GM18517 (cell line): ENCODE data around the gene LAMA4.
A peak's percentile ranks its signal among the peaks of the same experiment; 100 is the strongest.

Experiments used
- ATAC-seq: cut with Tn5 transposase; IDR thresholded peaks from one replicate; pipeline ENCODE4 v1.9.1; 2021; ENCODE audit warnings: mild to moderate bottlenecking, moderate library complexity; ENCODE audit not compliant: unreplicated experiment

LAMA4 gene

GRCh38 chr6:112253841-112254816 is at the start of gene LAMA4:
Gene LAMA4 (minus strand): TSS chr6:112254567. CDS start chr6:112254150, 417 bp downstream.
- no peak for ATAC-seq

DNA sequence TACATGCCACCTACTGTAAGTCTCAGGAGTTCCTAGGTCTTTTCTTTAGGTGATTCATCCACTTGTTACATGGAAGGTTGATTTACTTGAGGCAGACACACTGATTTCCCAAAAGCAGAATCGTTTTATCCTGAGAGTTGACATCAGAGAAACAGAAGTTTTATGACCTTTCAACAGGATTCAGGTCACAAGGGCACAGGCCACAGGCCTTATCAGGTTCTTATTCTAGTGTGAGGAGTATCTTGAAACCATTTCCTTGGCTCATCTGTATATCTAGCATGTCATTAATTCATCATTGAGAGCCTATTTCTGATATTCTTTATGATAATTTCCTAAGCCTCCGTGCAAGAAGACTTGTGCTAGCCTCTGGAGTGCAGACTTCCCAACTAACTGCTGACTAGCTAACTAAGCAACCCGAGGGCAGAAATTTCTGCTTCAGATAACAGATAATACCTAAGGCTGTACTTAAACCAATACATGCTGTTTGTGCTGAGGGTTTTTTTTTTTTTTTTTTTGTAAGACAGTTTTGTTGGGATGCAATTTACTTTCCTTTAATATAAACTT is 47.9 kb upstream of the LAMA4 start:
- no peak for ATAC-seq

DNA sequence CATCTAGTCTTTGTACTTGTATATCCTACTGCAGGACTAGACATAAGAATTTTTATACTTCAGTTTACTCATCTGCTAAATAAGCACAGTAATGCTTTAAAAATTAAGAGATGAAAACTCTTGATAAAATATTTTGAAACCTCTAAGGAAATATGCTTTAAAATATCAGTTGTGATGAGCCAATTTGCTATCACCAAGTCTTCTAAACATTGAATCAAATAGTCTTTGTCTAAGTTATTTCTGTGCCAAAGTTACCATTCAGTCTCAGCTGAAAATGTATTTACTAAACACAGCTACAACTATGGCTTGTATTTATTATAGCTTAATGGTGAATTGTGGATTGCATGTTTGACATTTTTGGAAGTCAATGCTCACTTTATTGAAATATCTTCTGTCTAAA is 46.5 kb upstream of the LAMA4 start:
- no peak for ATAC-seq

- no peak for ATAC-seq
Observed at GRCh38 chr6:112298816-112299281, 44.5 kb upstream of the LAMA4 start.

DNA sequence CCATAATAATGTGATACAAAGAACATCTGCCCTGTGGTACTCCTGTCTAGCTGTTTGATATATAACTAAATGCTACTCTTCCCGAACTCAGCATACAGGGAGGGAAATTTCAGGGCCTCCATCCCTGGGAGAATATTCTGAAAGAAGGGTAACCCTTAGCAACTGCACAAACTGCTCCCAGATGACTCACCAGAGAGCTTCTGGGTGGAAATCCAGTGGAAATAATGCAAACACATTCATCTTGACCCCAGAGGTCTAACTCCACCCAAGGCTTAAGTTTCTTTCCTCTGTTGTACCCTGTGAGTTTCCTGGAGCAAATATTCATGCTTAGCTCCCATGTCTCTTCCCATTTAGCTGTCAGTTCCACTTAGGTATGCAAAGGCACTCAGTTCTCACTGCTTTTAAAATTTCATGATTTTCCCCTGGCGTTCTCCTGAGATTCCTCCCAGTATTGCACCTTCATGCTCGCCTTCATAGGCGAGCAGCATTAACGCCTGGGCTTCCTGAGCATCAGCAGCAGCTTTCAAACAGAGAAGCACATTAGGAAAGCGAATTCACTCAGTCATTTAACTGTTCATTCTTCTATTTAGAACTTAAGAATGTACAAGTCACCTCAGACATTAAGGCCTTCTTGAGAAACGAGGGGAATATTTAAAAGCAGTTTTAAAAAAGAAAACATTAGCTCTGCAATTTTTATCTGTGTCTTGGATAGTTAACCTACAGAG is 43.8 kb upstream of the LAMA4 start:
- no peak for ATAC-seq

DNA sequence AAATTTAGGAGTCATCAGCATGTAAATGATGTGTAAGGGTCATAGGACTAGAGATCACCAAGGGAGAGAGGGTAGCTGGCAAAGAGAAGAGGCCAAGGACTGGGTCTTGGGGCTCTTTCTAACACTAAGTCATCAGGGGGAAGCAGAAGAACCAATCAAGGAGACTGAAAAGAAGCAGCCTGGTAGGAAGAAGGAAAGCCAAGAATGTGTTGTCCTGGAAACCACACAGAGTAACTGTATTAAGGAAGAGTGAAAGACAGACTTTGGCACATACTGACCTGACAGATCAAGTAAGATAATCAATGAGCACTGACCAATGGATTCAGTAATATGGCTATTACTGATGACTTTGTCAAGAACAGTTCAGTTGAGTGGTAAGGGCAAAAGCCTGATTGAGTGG is 42.3 kb upstream of the LAMA4 start:
- ATAC-seq = no peak

GRCh38 chr6:112296122-112296521 is 41.8 kb upstream of the LAMA4 start:
- ATAC-seq = no peak

- no peak for ATAC-seq
Observed at GRCh38 chr6:112291161-112291762, 36.9 kb upstream of the LAMA4 start.

- no peak for ATAC-seq
Observed at GRCh38 chr6:112289038-112289566, 34.7 kb upstream of the LAMA4 start.

GRCh38 chr6:112288475-112288874 is 34.1 kb upstream of the LAMA4 start:
- ATAC-seq = no peak

DNA sequence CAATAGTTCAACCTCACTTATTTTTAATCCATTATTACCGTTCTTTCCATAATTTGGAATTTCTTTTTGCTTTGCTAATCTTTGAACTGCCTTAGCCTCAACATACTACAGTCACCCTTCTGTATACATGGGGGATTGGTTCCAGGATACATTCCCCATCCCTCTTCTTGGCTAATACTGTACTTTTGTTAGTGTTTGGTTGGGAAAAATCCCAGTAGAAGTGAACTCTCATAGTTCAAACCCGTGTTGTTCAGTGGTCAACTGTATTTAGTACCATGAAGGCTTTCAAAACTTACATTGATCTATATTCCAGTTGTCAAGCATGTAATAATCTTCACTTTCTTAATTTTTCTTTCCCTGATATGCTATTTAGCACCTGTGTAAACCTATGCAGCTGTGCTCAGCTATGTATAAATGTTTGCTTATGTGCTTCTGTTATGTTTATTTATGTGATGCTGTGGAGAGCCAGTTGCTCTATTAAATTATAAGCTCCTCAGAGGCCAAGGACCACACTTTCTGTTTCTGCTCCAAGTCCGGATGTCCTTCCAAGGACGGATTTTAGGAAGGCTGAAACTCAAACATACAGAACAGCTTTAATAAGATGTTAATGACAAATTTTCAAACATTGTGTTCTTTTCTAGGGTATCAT is 33.3 kb upstream of the LAMA4 start:
- no peak for ATAC-seq

- no peak for ATAC-seq
Observed at GRCh38 chr6:112286500-112287144, 32.3 kb upstream of the LAMA4 start.

DNA sequence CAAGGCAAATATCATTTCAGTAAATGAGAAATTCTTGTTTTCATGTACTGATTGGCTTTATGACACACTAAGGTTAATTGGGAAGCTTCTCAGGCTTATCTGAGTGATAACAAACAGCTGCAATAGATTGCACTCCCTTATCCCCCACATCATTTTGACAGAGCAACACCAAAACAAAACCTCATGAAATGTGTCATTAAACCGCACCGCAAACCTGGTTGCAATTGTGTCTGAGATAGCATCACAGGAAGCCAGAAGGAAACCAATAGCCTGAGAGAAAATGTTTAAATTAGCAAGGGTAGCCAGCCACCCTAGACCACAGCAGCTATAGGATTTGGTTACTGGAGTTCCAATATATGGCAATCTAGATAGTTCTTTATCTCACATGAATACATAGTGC is 31.6 kb upstream of the LAMA4 start:
- peak; percentile 71 for ATAC-seq

- ATAC-seq = no peak
Observed at GRCh38 chr6:112284603-112285002, 30.2 kb upstream of the LAMA4 start.

- ATAC-seq = no peak
Observed at GRCh38 chr6:112283621-112284020, 29.3 kb upstream of the LAMA4 start.

- no peak for ATAC-seq
Observed at GRCh38 chr6:112281821-112282615, 27.7 kb upstream of the LAMA4 start.

GRCh38 chr6:112279031-112279935 is 24.9 kb upstream of the LAMA4 start:
- no peak for ATAC-seq

DNA sequence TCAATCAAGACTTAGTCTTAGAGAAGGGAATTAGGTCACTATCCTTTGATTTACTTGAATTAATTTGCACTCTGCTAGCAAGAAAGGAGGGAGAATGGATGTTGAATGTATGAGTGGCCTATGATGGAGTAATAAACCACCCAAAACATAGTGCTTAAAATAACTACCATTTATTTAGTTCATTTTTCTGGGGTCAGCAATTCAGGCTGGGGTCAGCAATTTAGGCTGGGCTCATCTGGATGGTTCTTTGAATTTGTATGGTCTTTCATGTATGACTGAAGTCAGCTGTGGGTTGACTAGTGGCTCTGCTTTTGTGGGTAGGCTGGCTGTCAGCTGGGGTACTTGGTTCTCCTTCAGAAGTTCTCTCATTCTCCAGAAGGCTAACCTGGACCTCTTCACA is 21.0 kb upstream of the LAMA4 start:
- ATAC-seq = no peak
